Stimulated activated naive B cell treated with anti-CD40 and anti-IgM and Interleukin-4, amounts not matched to agents 10 μg/mL and 1 μg/mL and 100 μg/mL, for 72 hours (primary cell): Measurements from ENCODE around the gene ATP7B.
"Not testable (repeated sequence)": the region's sequence is repeated elsewhere in the genome, so short reads cannot be mapped to it uniquely, and the experiment has no call there.

ENCODE experiments used
- ATAC-seq, 2 donors: fragments of 150-1000 bp; cut with Tn5 transposase; replicated peaks; 2 replicates each; pipeline ENCODE4 v1.10.0; 2021; ENCODE audit warnings: moderate library complexity in 1 of 2
- DNase-seq: peaks from one replicate; pipeline ENCODE4 v3.0.0; 2021
- H3K27ac Mint-ChIP-seq: one replicate; pipeline ENCODE4 v1.8.0; 2022; ENCODE audit warnings: mild to moderate bottlenecking, mixed read lengths
- H3K27me3 Mint-ChIP-seq, 2 donors: one replicate each; pipeline ENCODE4 v1.8.0; 2022; ENCODE audit warnings: mixed read lengths in 2 of 2
- H3K36me3 Mint-ChIP-seq, 2 donors: one replicate each; pipeline ENCODE4 v1.8.0; 2022; ENCODE audit warnings: mixed read lengths in 2 of 2, mild to moderate bottlenecking in 1 of 2
- H3K4me1 Mint-ChIP-seq, 2 donors: one replicate each; pipeline ENCODE4 v1.8.0; 2022; ENCODE audit warnings: mixed read lengths in 2 of 2, mild to moderate bottlenecking in 1 of 2
- H3K4me3 Mint-ChIP-seq, 2 donors: one replicate each; pipeline ENCODE4 v1.8.0; 2022; ENCODE audit warnings: mild to moderate bottlenecking in 2 of 2, mixed read lengths in 2 of 2, moderate library complexity in 1 of 2
- H3K9me3 Mint-ChIP-seq, 2 donors: one replicate each; pipeline ENCODE4 v1.8.0; 2022; ENCODE audit warnings: mixed read lengths in 2 of 2, mild to moderate bottlenecking in 1 of 2

The ATP7B gene

GRCh38 chr13:52010890-52011631, at the start of gene ATP7B:
TSS of gene ATP7B (minus strand) at chr13:52011450. CDS start at chr13:52011337, 113 bp downstream.
- Mint-ChIP-seq H3K4me3 (peak within 1 kb of the TSS; percentile 99 to 100), H3K36me3 (peaks cover 5 to 7% of the 10 kb centered on the region in 2 donors), H3K4me1 (peaks cover 8 to 13% of the 10 kb centered on the region in 2 donors), H3K27me3 (peaks cover 26 to 45% of the 10 kb centered on the region in 2 donors), H3K27ac (peak within 1 kb of the TSS; percentile 97), H3K9me3 (no peaks in the 10 kb centered on the region)
- DNase-seq (peak; percentile 9), ATAC-seq (peak; percentile 6 to 16)

GRCh38 chr13:52053460-52053859, 42.2 kb upstream of the ATP7B start:
- peaks cover 0 to 3% of the 10 kb centered on the region in 2 donors for H3K36me3 Mint-ChIP-seq
- H3K9me3 Mint-ChIP-seq, result peaks cover 3 to 8% of the 10 kb centered on the region in 2 donors
- ATAC-seq, result no peak
- H3K4me1 Mint-ChIP-seq, result no peaks in the 10 kb centered on the region
- no peak overlapping the region for H3K27ac Mint-ChIP-seq
- H3K27me3 Mint-ChIP-seq, result peaks cover 4 to 8% of the 10 kb centered on the region in 2 donors
- DNase-seq, result no peak
- H3K4me3 Mint-ChIP-seq, result no peak overlapping the region

DNA sequence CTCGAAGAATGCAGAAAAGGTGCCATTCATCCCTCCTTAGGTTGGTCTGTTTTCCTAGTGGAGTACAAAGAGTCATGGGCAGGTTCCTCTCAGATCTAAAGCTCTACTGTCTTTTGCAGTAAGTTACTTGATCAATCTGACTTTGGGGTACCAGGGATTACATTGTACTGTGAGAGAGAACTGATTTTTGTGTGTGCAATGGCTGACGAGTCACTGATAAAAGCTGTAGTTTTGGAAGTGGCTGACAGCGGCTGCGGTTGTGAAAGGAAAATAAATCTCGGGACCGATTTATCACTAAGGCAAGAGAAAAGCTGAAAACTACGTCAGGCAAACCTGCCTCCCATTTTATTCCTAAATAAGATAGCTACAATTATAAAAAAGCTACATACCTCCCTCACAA, 40.1 kb upstream of the ATP7B start:
- no peak for ATAC-seq
- no peak overlapping the region for H3K27ac Mint-ChIP-seq
- peaks cover 3 to 8% of the 10 kb centered on the region in 2 donors for H3K9me3 Mint-ChIP-seq

GRCh38 chr13:52048516-52048915, 37.3 kb upstream of the ATP7B start:
- ATAC-seq (no peak), DNase-seq (no peak)
- peaks cover 3 to 7% of the 10 kb centered on the region in 2 donors for H3K9me3 Mint-ChIP-seq
- no peak overlapping the region for H3K4me3 Mint-ChIP-seq
- H3K27me3 Mint-ChIP-seq, result peaks cover 4 to 8% of the 10 kb centered on the region in 2 donors
- no peak overlapping the region for H3K27ac Mint-ChIP-seq
- no peaks in the 10 kb centered on the region for H3K4me1 Mint-ChIP-seq
- peaks cover 6 to 8% of the 10 kb centered on the region in 2 donors for H3K36me3 Mint-ChIP-seq

More for the DNA sequence above, 40.1 kb upstream of the ATP7B start:
- Mint-ChIP-seq H3K4me3 (no peak overlapping the region), H3K36me3 (peaks cover 0 to 3% of the 10 kb centered on the region in 2 donors), H3K4me1 (no peaks in the 10 kb centered on the region), H3K27me3 (peaks cover 4 to 8% of the 10 kb centered on the region in 2 donors)
- no peak for DNase-seq

GRCh38 chr13:52047463-52047862, 36.2 kb upstream of the ATP7B start:
- H3K9me3 Mint-ChIP-seq, result peaks cover 3 to 7% of the 10 kb centered on the region in 2 donors
- no peaks in the 10 kb centered on the region for H3K4me1 Mint-ChIP-seq
- H3K4me3 Mint-ChIP-seq, result no peak overlapping the region

DNA sequence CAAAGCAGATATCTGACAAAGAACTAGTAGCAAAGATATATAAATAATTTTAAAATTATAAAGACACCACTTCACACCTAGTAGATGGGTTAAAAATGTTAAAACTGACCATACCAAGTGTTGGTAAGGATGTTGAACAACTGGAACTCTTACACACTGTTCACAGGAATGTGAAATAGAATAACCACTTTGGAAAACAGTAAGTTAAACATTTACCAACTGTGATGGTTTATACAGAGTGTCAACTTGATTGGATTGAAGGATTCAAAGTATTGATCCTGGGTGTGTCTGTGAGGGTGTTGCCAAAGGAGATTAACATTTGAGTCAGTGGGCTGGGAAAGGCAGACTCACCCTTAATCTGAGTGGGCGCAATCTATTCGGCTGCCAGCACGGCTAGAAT, 32.4 kb upstream of the ATP7B start:
- no peaks in the 10 kb centered on the region for H3K4me1 Mint-ChIP-seq
- H3K36me3 Mint-ChIP-seq, result peaks cover 10 to 16% of the 10 kb centered on the region in 2 donors
- peaks cover 3 to 4% of the 10 kb centered on the region in 2 donors for H3K9me3 Mint-ChIP-seq
- no peaks in the 10 kb centered on the region for H3K27me3 Mint-ChIP-seq
- no peak for ATAC-seq
- DNase-seq, result no peak
- H3K4me3 Mint-ChIP-seq, result no peak overlapping the region
- H3K27ac Mint-ChIP-seq, result no peak overlapping the region

More at GRCh38 chr13:52047463-52047862, 36.2 kb upstream of the ATP7B start:
- Mint-ChIP-seq H3K36me3 (peaks cover 6 to 8% of the 10 kb centered on the region in 2 donors), H3K27me3 (peaks cover 4 to 8% of the 10 kb centered on the region in 2 donors), H3K27ac (no peak overlapping the region)
- DNase-seq (no peak), ATAC-seq (no peak)

- Mint-ChIP-seq H3K9me3 (peaks cover 0 to 1% of the 10 kb centered on the region in 2 donors), H3K36me3 (peaks cover 5 to 15% of the 10 kb centered on the region in 2 donors), H3K4me3 (no peak overlapping the region), H3K4me1 (no peaks in the 10 kb centered on the region), H3K27ac (no peak overlapping the region), H3K27me3 (no peaks in the 10 kb centered on the region)
- DNase-seq (no peak), ATAC-seq (no peak)
Measured at GRCh38 chr13:52036037-52036436, 24.8 kb upstream of the ATP7B start.

DNA sequence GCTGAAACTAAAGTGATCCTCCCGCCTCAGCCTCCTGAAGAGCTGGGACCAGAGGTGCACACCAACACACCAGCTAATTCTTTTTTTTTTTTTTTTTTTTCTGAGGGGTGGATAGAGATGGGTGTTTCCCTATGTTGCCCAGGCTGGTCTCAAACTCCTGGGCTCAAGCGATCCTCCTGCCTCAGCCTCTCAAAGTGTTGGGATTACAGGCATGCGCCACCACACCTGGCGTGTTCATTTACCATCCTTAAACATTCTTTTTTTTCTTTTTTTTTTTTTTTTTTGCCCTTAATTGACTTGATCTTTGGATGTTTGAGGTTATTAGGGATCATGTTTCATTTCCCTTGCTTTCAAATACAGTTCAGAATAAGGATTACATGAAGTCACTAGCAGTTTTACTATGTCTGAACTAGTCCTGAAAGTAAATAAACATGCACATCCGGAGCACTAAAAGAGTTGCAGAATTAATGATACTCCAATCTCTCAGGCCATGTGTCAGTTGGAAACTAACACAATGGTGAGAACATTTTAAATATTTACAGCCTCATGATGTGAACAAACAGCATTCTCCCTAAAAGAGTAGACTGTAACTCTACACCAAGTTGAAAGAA, 23.5 kb upstream of the ATP7B start:
- H3K9me3 Mint-ChIP-seq, result peaks cover 1 to 2% of the 10 kb centered on the region in 2 donors
- no peak overlapping the region for H3K4me3 Mint-ChIP-seq
- H3K36me3 Mint-ChIP-seq, result peaks cover 10 to 23% of the 10 kb centered on the region in 2 donors
- no peaks in the 10 kb centered on the region for H3K27me3 Mint-ChIP-seq
- ATAC-seq (no peak), DNase-seq (no peak)
- H3K4me1 Mint-ChIP-seq, result peaks cover 0 to 8% of the 10 kb centered on the region in 2 donors
- H3K27ac Mint-ChIP-seq, result no peak overlapping the region

- Mint-ChIP-seq H3K4me1 (peaks cover 0 to 12% of the 10 kb centered on the region in 2 donors), H3K27me3 (no peaks in the 10 kb centered on the region), H3K4me3 (no peak overlapping the region), H3K36me3 (peaks cover 21 to 34% of the 10 kb centered on the region in 2 donors), H3K27ac (no peak overlapping the region), H3K9me3 (peaks cover 4 to 8% of the 10 kb centered on the region in 2 donors)
- no peak for ATAC-seq
- DNase-seq, result no peak
Measured at GRCh38 chr13:52033039-52033438, 21.8 kb upstream of the ATP7B start.

- not testable (repeated sequence) for DNase-seq, H3K27me3 Mint-ChIP-seq, H3K4me3 Mint-ChIP-seq, H3K27ac Mint-ChIP-seq, ATAC-seq, H3K9me3 Mint-ChIP-seq
- Mint-ChIP-seq H3K4me1 (peaks cover 15 to 23% of the 10 kb centered on the region in 2 donors), H3K36me3 (peaks cover 39 to 56% of the 10 kb centered on the region in 2 donors)
Measured at GRCh38 chr13:52030401-52030800, 19.2 kb upstream of the ATP7B start.

GRCh38 chr13:52029569-52029968, 18.3 kb upstream of the ATP7B start:
- peaks cover 15 to 23% of the 10 kb centered on the region in 2 donors for H3K4me1 Mint-ChIP-seq
- H3K27me3 Mint-ChIP-seq, result no peaks in the 10 kb centered on the region
- peaks cover 6 to 8% of the 10 kb centered on the region in 2 donors for H3K9me3 Mint-ChIP-seq
- H3K36me3 Mint-ChIP-seq, result peaks cover 40 to 64% of the 10 kb centered on the region in 2 donors
- DNase-seq (no peak), ATAC-seq (no peak)
- H3K27ac Mint-ChIP-seq, result peak overlapping the region; percentile 52
- no peak overlapping the region for H3K4me3 Mint-ChIP-seq

GRCh38 chr13:52027832-52028231, 16.6 kb upstream of the ATP7B start:
- Mint-ChIP-seq H3K27me3 (no peaks in the 10 kb centered on the region), H3K4me1 (peaks cover 15 to 23% of the 10 kb centered on the region in 2 donors), H3K4me3 (no peak overlapping the region), H3K36me3 (peaks cover 46 to 68% of the 10 kb centered on the region in 2 donors), H3K27ac (no peak overlapping the region), H3K9me3 (peaks cover 6 to 8% of the 10 kb centered on the region in 2 donors)
- ATAC-seq (no peak), DNase-seq (no peak)

GRCh38 chr13:52026246-52026626, 15.0 kb upstream of the ATP7B start:
- H3K27ac Mint-ChIP-seq, result no peak overlapping the region
- DNase-seq (no peak), ATAC-seq (no peak)
- peaks cover 50 to 74% of the 10 kb centered on the region in 2 donors for H3K36me3 Mint-ChIP-seq
- H3K4me3 Mint-ChIP-seq, result no peak overlapping the region
- peaks cover 6 to 8% of the 10 kb centered on the region in 2 donors for H3K9me3 Mint-ChIP-seq
- H3K4me1 Mint-ChIP-seq, result peaks cover 15 to 23% of the 10 kb centered on the region in 2 donors
- no peaks in the 10 kb centered on the region for H3K27me3 Mint-ChIP-seq

GRCh38 chr13:52025475-52026245, 14.4 kb upstream of the ATP7B start:
- H3K27ac Mint-ChIP-seq, result no peak overlapping the region

More at GRCh38 chr13:52025475-52026245, 14.4 kb upstream of the ATP7B start:
- Mint-ChIP-seq H3K27me3 (no peaks in the 10 kb centered on the region), H3K36me3 (peaks cover 56 to 78% of the 10 kb centered on the region in 2 donors), H3K4me3 (no peak overlapping the region), H3K4me1 (peaks cover 15 to 23% of the 10 kb centered on the region in 2 donors), H3K9me3 (peaks cover 6 to 8% of the 10 kb centered on the region in 2 donors)
- no peak for DNase-seq
- ATAC-seq, result no peak
